Measurements from ENCODE around the gene MSH5.

DNA sequence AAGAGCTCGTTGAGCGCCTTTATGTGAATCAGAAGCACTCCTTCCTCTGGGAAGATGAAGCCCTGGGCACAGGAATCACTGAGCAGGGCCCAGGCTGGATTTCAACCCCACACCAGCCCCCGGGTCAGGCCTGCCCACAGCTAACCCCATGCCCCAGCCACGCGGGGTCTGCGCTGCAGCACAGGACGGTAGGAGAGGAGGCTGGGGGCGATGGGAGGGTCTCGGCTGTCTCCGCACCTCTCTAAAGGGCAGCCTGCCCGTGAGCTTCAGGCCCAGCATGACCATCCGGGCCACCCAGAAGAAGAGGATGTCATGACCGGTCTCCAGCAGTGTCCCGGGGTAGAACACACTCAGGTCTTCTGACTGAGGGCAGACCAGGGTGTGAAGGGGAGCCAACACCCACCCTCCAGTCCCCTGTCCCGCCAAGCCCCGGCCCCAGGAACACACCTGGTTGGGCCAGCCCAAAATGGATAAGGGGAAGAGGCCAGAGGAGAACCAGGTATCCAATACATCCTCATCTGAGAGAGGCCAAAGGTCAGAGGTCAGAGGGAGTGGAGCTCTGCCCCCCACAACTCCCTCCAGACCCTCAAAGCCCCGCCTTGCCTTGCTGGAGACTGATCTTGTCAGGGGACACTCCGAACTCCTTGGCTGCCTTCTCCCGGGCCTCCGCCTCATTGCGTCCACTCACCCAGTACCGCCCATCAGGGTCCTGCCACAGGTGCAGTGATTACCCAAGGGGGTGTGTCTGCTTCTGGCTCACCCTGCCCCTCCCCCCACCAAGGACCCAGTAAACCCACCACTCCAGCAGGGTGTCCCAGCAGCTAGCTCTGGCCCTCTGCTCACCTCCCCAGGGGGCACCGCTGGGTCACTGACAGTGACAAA, 41.7 kb downstream of the MSH5 start:
- TF ChIP-seq, protein P1, sequence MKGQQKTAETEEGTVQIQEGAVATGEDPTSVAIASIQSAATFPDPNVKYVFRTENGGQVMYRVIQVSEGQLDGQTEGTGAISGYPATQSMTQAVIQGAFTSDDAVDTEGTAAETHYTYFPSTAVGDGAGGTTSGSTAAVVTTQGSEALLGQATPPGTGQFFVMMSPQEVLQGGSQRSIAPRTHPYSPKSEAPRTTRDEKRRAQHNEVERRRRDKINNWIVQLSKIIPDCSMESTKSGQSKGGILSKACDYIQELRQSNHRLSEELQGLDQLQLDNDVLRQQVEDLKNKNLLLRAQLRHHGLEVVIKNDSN (CRISPR knock-in tag; IDR thresholded peaks at IDR 0.05), result no peak
- no peak for TF ChIP-seq TRIM28 (IDR thresholded peaks at IDR 0.05)
- TF ChIP-seq CHD4 (IDR thresholded peaks at IDR 0.05; ENCODE audit: insufficient read depth, insufficient replicate concordance, low read depth, low read length, poor library complexity, severe bottlenecking), result no peak
- TF ChIP-seq SPI1 (IDR thresholded peaks at IDR 0.05; ENCODE audit: borderline replicate concordance, low read depth, low read length), result no peak
- TF ChIP-seq SRF (CRISPR knock-in tag; IDR thresholded peaks at IDR 0.05), result no peak
- no peak for TF ChIP-seq SRSF3 (IDR thresholded peaks at IDR 0.05; ENCODE audit: insufficient read depth, low read length)
- no peak for TF ChIP-seq GABPA (tag; conservative IDR thresholded peaks at IDR 0.05; ENCODE audit: low read depth)
- no peak for TF ChIP-seq ZEB2 (IDR thresholded peaks at IDR 0.05)
